ENCODE measurements around the gene MIA3. TPM values are rescaled to one million over a fixed set of nuclear protein-coding genes. Genes with fewer than 3 reads are reported as not detected.

Gene MIA3
- total RNA-seq, 4 donors from 2014 or later, result 24.1 to 75.3 (median 47.9) TPM

- intact Hi-C loops (cut with DNase I; ENCODE audit: low total_unique reads), result loop anchor here (1.0 to 5.0 kb wide), 3 partner anchors 52 to 1348 kb away; partner anchors contain the start of genes AIDA and BROX
- peak in 1 of 2 donors; percentile 22 for ATAC-seq
- Histone ChIP-seq H3K27me3 (no peaks in the 10 kb centered on the region), H3K36me3 (peaks cover 0 to 21% of the 10 kb centered on the region in 2 donors), H3K9me3 (no peaks in the 10 kb centered on the region), H3K4me1 (peaks cover 12 to 15% of the 10 kb centered on the region in 2 donors), H3K27ac (peak overlapping the region; percentile 86 to 96 (median 90)), H3K4me3 (peak overlapping the region; percentile 77 to 97 (median 88))
- in situ Hi-C loops (cut with MboI; ENCODE audit: low sequenced_read_pairs in 4 of 4), result loop anchor here (10.0 to 25.0 kb wide), 2 partner anchors 70 to 907 kb away; partner anchors contain the start of genes DUSP10 (in 4 of the 4), AIDA (in 2 of the 4) and BROX (in 2 of the 4)
- TF ChIP-seq POLR2A (IDR thresholded peaks at IDR 0.05) (no peak), CTCF (IDR thresholded peaks at IDR 0.05 in 4 of 5, conservative IDR thresholded peaks at IDR 0.05 in 1 of 5) (no peak)
- no peak for DNase-seq
These were observed 26.7 kb downstream of the MIA3 start for GRCh38 chr1:222644636-222644980.

GRCh38 chr1:222652676-222653075 lies 34.8 kb downstream of the MIA3 start:
- H3K27me3 ChIP-seq, result no peaks in the 10 kb centered on the region
- in situ Hi-C loops (cut with MboI; ENCODE audit: low sequenced_read_pairs in 4 of 4), result no loop called here
- H3K4me1 ChIP-seq, result no peaks in the 10 kb centered on the region
- H3K4me3 ChIP-seq, result no peak overlapping the region
- ATAC-seq (no peak), DNase-seq (no peak)
- H3K36me3 ChIP-seq, result peaks cover 6 to 89% of the 10 kb centered on the region in 2 donors
- no peak overlapping the region for H3K27ac ChIP-seq
- TF ChIP-seq POLR2A (IDR thresholded peaks at IDR 0.05) (no peak), CTCF (IDR thresholded peaks at IDR 0.05 in 4 of 5, conservative IDR thresholded peaks at IDR 0.05 in 1 of 5) (no peak)
- no peaks in the 10 kb centered on the region for H3K9me3 ChIP-seq
- intact Hi-C loops (cut with DNase I; ENCODE audit: low total_unique reads), result no loop called here

- intact Hi-C loops (cut with DNase I; ENCODE audit: low total_unique reads), result no loop called here
- ATAC-seq, result no peak
- Histone ChIP-seq H3K4me1 (no peaks in the 10 kb centered on the region), H3K27ac (no peak overlapping the region), H3K9me3 (no peaks in the 10 kb centered on the region), H3K27me3 (no peaks in the 10 kb centered on the region), H3K4me3 (no peak overlapping the region), H3K36me3 (peaks cover 6 to 95% of the 10 kb centered on the region in 2 donors)
- DNase-seq, result no peak
- in situ Hi-C loops (cut with MboI; ENCODE audit: low sequenced_read_pairs in 4 of 4), result no loop called here
- TF ChIP-seq CTCF (IDR thresholded peaks at IDR 0.05 in 4 of 5, conservative IDR thresholded peaks at IDR 0.05 in 1 of 5), result no peak
- TF ChIP-seq POLR2A (IDR thresholded peaks at IDR 0.05), result no peak
These were observed 35.4 kb downstream of the MIA3 start for GRCh38 chr1:222653178-222653827.

GRCh38 chr1:222654849-222655248 lies 37.0 kb downstream of the MIA3 start:
- H3K36me3 ChIP-seq, result peaks cover 6 to 99% of the 10 kb centered on the region in 2 donors
- H3K4me1 ChIP-seq, result no peaks in the 10 kb centered on the region
- TF ChIP-seq POLR2A (IDR thresholded peaks at IDR 0.05), result no peak
- no peak for TF ChIP-seq CTCF (IDR thresholded peaks at IDR 0.05 in 4 of 5, conservative IDR thresholded peaks at IDR 0.05 in 1 of 5)
- no peak overlapping the region for H3K4me3 ChIP-seq
- intact Hi-C loops (cut with DNase I; ENCODE audit: low total_unique reads) (no loop called here), in situ Hi-C loops (cut with MboI; ENCODE audit: low sequenced_read_pairs in 4 of 4) (no loop called here)
- H3K27ac ChIP-seq, result peak overlapping the region in 1 of 4 donors; percentile 5
- no peaks in the 10 kb centered on the region for H3K27me3 ChIP-seq
- ATAC-seq (no peak), DNase-seq (no peak)
- no peaks in the 10 kb centered on the region for H3K9me3 ChIP-seq

Data from gastrocnemius medialis (tissue), 4 donors.